Skeletal muscle satellite cell (primary cell): Measurements from ENCODE around the gene MAPK14.

Experiments
- H3K27me3 ChIP-seq: 2 replicates; pipeline ENCODE4 v1.7.0; 2013; ENCODE audit warnings: low read length; ENCODE audit not compliant: control insufficient read depth, insufficient read depth
- H3K36me3 ChIP-seq: 2 replicates; pipeline ENCODE4 v1.7.0; 2013; ENCODE audit warnings: mild to moderate bottlenecking, control low read depth, low read length; ENCODE audit not compliant: insufficient read depth
- H3K4me1 ChIP-seq: 2 replicates; pipeline ENCODE4 v1.7.0; 2013; ENCODE audit warnings: low read length; ENCODE audit not compliant: control insufficient read depth, insufficient read depth
- H3K4me2 ChIP-seq: 2 replicates; pipeline ENCODE4 v1.7.0; 2013; ENCODE audit warnings: mild to moderate bottlenecking, low read length
- H3K4me3 ChIP-seq: 2 replicates; pipeline ENCODE4 v1.7.0; 2013; ENCODE audit warnings: low read length
- H3K9ac ChIP-seq: 2 replicates; pipeline ENCODE4 v1.7.0; 2013; ENCODE audit warnings: mild to moderate bottlenecking, low read depth, low read length, moderate library complexity
- H3K9me3 ChIP-seq: replicated peaks from 2 replicates; pipeline ENCODE4 v1.7.0; 2013; ENCODE audit warnings: mild to moderate bottlenecking, control low read depth, low read length

MAPK14 gene

DNA sequence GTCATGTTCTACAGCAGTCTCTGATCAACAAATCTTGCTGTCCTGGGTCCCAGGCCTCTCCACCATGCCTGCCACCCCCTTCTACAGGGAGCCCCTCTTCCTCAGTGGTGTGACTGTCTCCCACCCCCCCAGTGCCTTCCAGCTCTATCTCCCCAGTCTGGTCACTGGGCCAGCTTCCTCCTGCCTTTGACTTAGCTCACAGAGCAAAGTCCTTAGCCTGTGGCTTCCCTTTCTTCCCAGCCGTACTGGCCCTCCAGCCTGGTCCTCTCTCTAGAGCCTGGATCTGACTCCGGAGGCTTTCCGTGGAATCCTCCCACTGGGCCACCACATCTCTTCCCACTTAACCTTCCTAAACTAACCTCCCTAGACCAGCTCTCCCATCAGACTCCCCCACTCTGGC lies 119.7 kb downstream of the MAPK14 start:
- Histone ChIP-seq H3K4me3 (no peak overlapping the region), H3K27me3 (peaks cover 6% of the 10 kb centered on the region)

DNA sequence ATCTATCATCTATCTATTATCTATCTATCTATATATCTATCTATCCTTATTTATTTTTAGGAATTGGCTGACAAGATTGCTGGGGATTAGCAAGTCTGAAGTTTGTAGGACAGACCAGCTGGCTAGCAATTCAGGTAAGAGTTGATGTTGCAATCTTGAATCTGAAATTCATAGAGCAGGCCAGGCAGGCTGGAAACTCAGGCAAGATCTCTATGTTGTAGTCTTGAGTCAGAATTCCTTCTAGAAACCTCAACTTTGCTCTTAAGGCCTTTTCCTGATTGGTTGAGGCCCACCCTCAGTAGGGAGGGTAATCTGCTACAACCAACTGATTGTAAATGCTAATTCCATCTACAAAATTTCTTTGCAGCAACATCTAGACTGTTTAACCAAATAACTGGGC lies 121.9 kb downstream of the MAPK14 start:
- H3K9me3 ChIP-seq = no peaks in the 10 kb centered on the region
- H3K27me3 ChIP-seq = peaks cover 6% of the 10 kb centered on the region
- H3K4me1 ChIP-seq = no peaks in the 10 kb centered on the region
- no peak overlapping the region for H3K4me3 ChIP-seq
- H3K9ac ChIP-seq = no peak overlapping the region
- H3K36me3 ChIP-seq = no peaks in the 10 kb centered on the region
- H3K4me2 ChIP-seq = no peak overlapping the region

More for the DNA sequence above, 119.7 kb downstream of the MAPK14 start:
- Histone ChIP-seq H3K36me3 (no peaks in the 10 kb centered on the region), H3K9me3 (no peaks in the 10 kb centered on the region), H3K9ac (no peak overlapping the region), H3K4me1 (no peaks in the 10 kb centered on the region), H3K4me2 (no peak overlapping the region)

DNA sequence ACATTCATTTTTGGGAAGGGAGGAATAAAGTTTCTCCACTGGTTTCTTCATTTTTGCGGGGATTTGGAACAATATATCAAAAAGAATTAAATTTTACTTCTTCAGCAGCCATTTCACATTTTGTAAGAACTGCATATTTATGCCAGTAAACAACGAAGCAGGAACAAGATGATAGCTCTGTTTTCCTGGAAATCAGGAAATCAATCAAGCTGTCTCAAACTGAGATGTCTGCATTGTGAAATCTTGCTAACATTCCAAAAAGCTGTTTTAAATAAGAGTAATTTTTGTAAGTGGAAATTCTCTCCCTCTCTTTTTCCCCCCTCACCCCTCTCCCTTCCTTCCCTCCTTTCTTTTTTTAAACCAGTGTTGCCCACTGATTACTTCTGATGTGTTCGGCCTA lies 122.7 kb downstream of the MAPK14 start:
- no peaks in the 10 kb centered on the region for H3K36me3 ChIP-seq
- no peak overlapping the region for H3K9ac ChIP-seq
- no peak overlapping the region for H3K4me3 ChIP-seq
- H3K4me2 ChIP-seq = no peak overlapping the region
- H3K27me3 ChIP-seq = peaks cover 6% of the 10 kb centered on the region
- H3K9me3 ChIP-seq = no peaks in the 10 kb centered on the region
- no peaks in the 10 kb centered on the region for H3K4me1 ChIP-seq

DNA sequence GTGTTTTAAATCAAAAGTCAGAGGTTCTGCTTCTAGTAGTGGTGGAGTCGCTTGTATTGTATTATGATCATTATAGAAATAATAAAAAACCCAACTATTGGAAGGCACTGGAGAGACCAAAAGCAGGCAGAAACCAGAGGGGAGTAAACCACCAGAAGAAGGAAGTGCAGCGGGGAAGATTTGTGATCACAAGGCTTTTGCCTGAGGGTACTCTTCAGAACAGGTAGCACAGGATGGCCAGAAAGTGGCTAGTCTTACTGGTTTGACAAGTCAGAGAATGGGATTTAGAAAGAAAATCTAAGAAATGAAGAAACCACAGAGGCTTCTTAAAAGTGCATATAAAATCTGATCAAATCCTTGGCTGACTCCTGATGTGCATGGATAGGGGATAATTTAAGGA lies 126.7 kb downstream of the MAPK14 start:
- Histone ChIP-seq H3K4me1 (no peaks in the 10 kb centered on the region), H3K4me2 (no peak overlapping the region), H3K36me3 (no peaks in the 10 kb centered on the region), H3K4me3 (no peak overlapping the region), H3K9me3 (no peaks in the 10 kb centered on the region), H3K9ac (no peak overlapping the region), H3K27me3 (no peaks in the 10 kb centered on the region)

DNA sequence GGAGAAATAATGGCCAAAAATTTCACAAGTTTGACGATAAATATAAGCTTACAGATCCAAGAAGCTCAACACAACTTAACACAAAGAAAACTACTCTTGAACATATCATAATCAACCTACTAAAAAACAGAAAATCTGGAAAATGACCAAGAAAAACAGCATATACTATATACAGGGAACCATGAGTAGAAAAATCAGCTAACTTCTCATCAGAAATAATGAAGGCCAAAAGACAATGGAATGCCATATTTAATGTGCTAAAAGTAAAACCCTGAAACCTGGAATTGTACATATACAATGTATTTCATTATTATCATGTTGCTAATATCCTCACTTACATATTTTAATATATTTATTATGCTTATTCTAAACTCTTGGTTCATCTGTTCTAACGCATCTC lies 128.1 kb downstream of the MAPK14 start:
- Histone ChIP-seq H3K4me3 (no peak overlapping the region), H3K9ac (no peak overlapping the region)

DNA sequence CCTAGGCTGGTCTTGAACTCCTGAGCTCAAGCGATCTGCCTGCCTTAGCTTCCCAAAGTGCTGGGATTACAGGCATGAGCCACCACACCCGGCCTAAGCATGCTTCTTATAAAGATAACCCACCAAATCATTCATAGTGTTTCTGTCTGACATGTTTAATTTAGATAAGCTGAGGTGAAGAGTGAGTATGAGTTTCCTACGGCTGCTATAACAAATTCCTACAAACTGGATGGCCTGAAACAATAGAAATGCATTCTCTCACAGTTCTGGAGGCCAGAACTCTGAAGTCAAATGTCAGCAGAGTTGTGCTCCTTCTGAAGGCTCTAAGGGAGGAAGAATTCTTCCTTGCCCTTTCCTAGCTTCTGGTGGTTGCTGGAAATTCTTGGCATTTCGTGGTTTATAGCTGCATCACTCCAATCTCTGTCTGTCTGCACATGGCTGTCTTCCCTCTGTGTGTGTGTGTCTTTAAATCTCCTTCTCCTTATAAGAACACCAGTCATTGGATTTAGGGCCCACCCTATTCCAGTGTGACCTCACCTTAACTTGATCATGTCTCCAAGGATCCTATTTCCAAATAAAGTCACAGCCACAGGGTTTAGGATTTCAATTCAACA lies 132.6 kb downstream of the MAPK14 start:
- no peak overlapping the region for H3K4me3 ChIP-seq
- H3K4me2 ChIP-seq = no peak overlapping the region
- no peak overlapping the region for H3K9ac ChIP-seq
- H3K9me3 ChIP-seq = no peaks in the 10 kb centered on the region
- no peaks in the 10 kb centered on the region for H3K4me1 ChIP-seq
- peaks cover 9% of the 10 kb centered on the region for H3K27me3 ChIP-seq
- H3K36me3 ChIP-seq = no peaks in the 10 kb centered on the region

More for the DNA sequence above, 128.1 kb downstream of the MAPK14 start:
- Histone ChIP-seq H3K4me2 (no peak overlapping the region), H3K4me1 (no peaks in the 10 kb centered on the region), H3K36me3 (no peaks in the 10 kb centered on the region), H3K9me3 (no peaks in the 10 kb centered on the region), H3K27me3 (no peaks in the 10 kb centered on the region)
